A673 (cell line): ENCODE data around the gene TMEM169. TPM values are rescaled to one million over a fixed set of nuclear protein-coding genes. Genes with fewer than 3 reads are reported as not detected.

Source experiments
- BruUV-seq: library from RNA; stranded (reverse); fragments of 400-500 nt; replicated peaks from 2 replicates; lab custom pipeline; 2021; lab: Mats Ljungman, UMichigan
- CTCF ChIA-PET: fragments of 300-600 bp; sonication (Branson Sonifier 250); formaldehyde crosslinking; loops from one replicate; lab custom pipeline; 2022; ENCODE audit warnings: antibody characterized with exemption; lab: Charles Lee
- POLR2A ChIA-PET: fragments of 300-600 bp; sonication (Branson Sonifier 250); formaldehyde crosslinking; loops from one replicate; lab custom pipeline; 2022; ENCODE audit warnings: antibody characterized with exemption; ENCODE audit not compliant: low non-redundant PET; lab: Charles Lee
- DNase-seq: peaks from one replicate; pipeline ENCODE4 v3.0.0-alpha.2; 2015; ENCODE audit warnings: low spot score
- H3K27ac ChIP-seq: fragments of 200-600 bp; sonication (generic); 2 replicates; pipeline ENCODE4 v1.5.1; 2016; ENCODE audit warnings: mixed run types, low read depth, mild to moderate bottlenecking, mixed read lengths, antibody characterized with exemption, low read length; ENCODE audit not compliant: poor library complexity, severe bottlenecking
- H3K27me3 ChIP-seq: fragments of 200-600 bp; sonication (generic); replicated peaks from 2 replicates; pipeline ENCODE4 v1.6.1; 2017; ENCODE audit warnings: mixed run types, low read depth, mild to moderate bottlenecking, mixed read lengths, antibody characterized with exemption, low read length; ENCODE audit not compliant: insufficient read depth, poor library complexity
- H3K36me3 ChIP-seq: fragments of 200-600 bp; sonication (generic); 2 replicates; pipeline ENCODE4 v1.6.1; 2016; ENCODE audit warnings: mixed run types, mild to moderate bottlenecking, mixed read lengths, antibody characterized with exemption, low read length; ENCODE audit not compliant: insufficient read depth, poor library complexity, severe bottlenecking
- H3K4me1 ChIP-seq: fragments of 200-600 bp; sonication (generic); 2 replicates; pipeline ENCODE4 v1.6.1; 2017; ENCODE audit warnings: mixed run types, mild to moderate bottlenecking, mixed read lengths, antibody characterized with exemption, low read length; ENCODE audit not compliant: insufficient read depth, poor library complexity, severe bottlenecking
- H3K4me3 ChIP-seq: fragments of 200-600 bp; sonication (generic); 2 replicates; pipeline ENCODE4 v1.5.1; 2016; ENCODE audit warnings: low read depth, mixed run types, mild to moderate bottlenecking, mixed read lengths, low read length; ENCODE audit not compliant: poor library complexity, severe bottlenecking
- H3K9me3 ChIP-seq: fragments of 200-600 bp; sonication (generic); 2 replicates; pipeline ENCODE4 v1.6.1; 2016; ENCODE audit warnings: mixed run types, low read depth, mild to moderate bottlenecking, mixed read lengths, antibody characterized with exemption, low read length; ENCODE audit not compliant: poor library complexity, severe bottlenecking
- CTCF ChIP-seq: fragments of 300-800, 200-600 bp; sonication (generic); conservative IDR thresholded peaks from 2 replicates; pipeline ENCODE4 v1.5.1; 2017; ENCODE audit warnings: low read depth, mild to moderate bottlenecking, antibody characterized with exemption, low read length, moderate library complexity, mixed read lengths
- EZH2 ChIP-seq: fragments of 200-600 bp; sonication (generic); IDR thresholded peaks from 2 replicates; pipeline ENCODE4 v1.6.1; 2017; ENCODE audit warnings: borderline replicate concordance, low read depth, mild to moderate bottlenecking, mixed read lengths, antibody characterized with exemption, low read length; ENCODE audit not compliant: poor library complexity, severe bottlenecking
- intact Hi-C: fragments of 100-400 bp; cut with micrococcal nuclease; formaldehyde crosslinking; loops from one replicate; pipeline ENCODE4 v1.10.0; 2022; ENCODE audit not compliant: unreplicated experiment
- total RNA-seq: library from RNA; stranded (reverse); gene quantifications from 2 replicates; pipeline ENCODE4 v1.2.3, GENCODE V29; 2021

TMEM169 gene
- total RNA-seq, 1 experiment from 2014 or later, result 1.1 TPM

- BruUV-seq, result no TSS peak
- H3K36me3 ChIP-seq, result peaks cover 84% of the 10 kb centered on the region
- CTCF ChIA-PET, result interaction anchor here (0.5 to 0.7 kb wide), 6 partner anchors 26 to 258 kb away, joined by 3 to 5 read pairs (median 4); no protein-coding TSS in a partner anchor
- peak overlapping the region; percentile 51 for H3K4me3 ChIP-seq
- POLR2A ChIA-PET, result no interaction called here
- H3K9me3 ChIP-seq, result no peaks in the 10 kb centered on the region
- H3K4me1 ChIP-seq, result peaks cover 72% of the 10 kb centered on the region
- TF ChIP-seq EZH2, result no peak
- TF ChIP-seq CTCF, result peak; percentile 94
- peak overlapping the region; percentile 96 for H3K27ac ChIP-seq
- DNase-seq, result peak; percentile 99
- intact Hi-C loops, result no loop called here
- no peaks in the 10 kb centered on the region for H3K27me3 ChIP-seq
Measured at GRCh38 chr2:216114714-216115531, 33.2 kb downstream of the TMEM169 start.

- H3K27ac ChIP-seq, result peak overlapping the region; percentile 96
- H3K27me3 ChIP-seq, result no peaks in the 10 kb centered on the region
- POLR2A ChIA-PET, result no interaction called here
- CTCF ChIA-PET, result no interaction called here
- peaks cover 87% of the 10 kb centered on the region for H3K36me3 ChIP-seq
- BruUV-seq, result no TSS peak
- no peaks in the 10 kb centered on the region for H3K9me3 ChIP-seq
- TF ChIP-seq CTCF, result no peak
- TF ChIP-seq EZH2, result no peak
- DNase-seq, result no peak
- intact Hi-C loops, result no loop called here
- H3K4me3 ChIP-seq, result no peak overlapping the region
- H3K4me1 ChIP-seq, result peaks cover 63% of the 10 kb centered on the region
Measured at GRCh38 chr2:216116418-216116817, 34.7 kb downstream of the TMEM169 start.

- H3K36me3 ChIP-seq, result peaks cover 87% of the 10 kb centered on the region
- H3K27ac ChIP-seq, result peak overlapping the region; percentile 44
- no TSS peak for BruUV-seq
- H3K9me3 ChIP-seq, result no peaks in the 10 kb centered on the region
- intact Hi-C loops, result no loop called here
- H3K4me3 ChIP-seq, result no peak overlapping the region
- ChIA-PET CTCF (no interaction called here), POLR2A (no interaction called here)
- no peak for DNase-seq
- H3K27me3 ChIP-seq, result no peaks in the 10 kb centered on the region
- TF ChIP-seq CTCF (no peak), EZH2 (no peak)
- peaks cover 56% of the 10 kb centered on the region for H3K4me1 ChIP-seq
Measured at GRCh38 chr2:216117561-216118340, 36.0 kb downstream of the TMEM169 start.
